ENCODE data around the gene SLC9A2. TPM values are rescaled to one million over a fixed set of nuclear protein-coding genes. Genes with fewer than 3 reads are reported as not detected.

Gene SLC9A2
- total and polyA plus RNA-seq, 2 of the 13 experiments (the other 11 are each of a cell fraction or from before 2014, with no cell fraction given) = 0.02 TPM; not detected in 1

GRCh38 chr2:102735416-102736109 lies 116.2 kb downstream of the SLC9A2 start (continued):
- TF ChIP-seq ZNF292 (CRISPR knock-in tag; IDR thresholded peaks at IDR 0.05; ENCODE audit: borderline replicate concordance, low read depth) (no peak), MLLT10 (CRISPR knock-in tag; IDR thresholded peaks at IDR 0.05) (no peak), PAX8 (CRISPR knock-in tag; IDR thresholded peaks at IDR 0.05; ENCODE audit: borderline replicate concordance) (no peak), ZGPAT (CRISPR knock-in tag; IDR thresholded peaks at IDR 0.05) (no peak; the same call in 1 of the 2 replicates), TFDP2 (CRISPR knock-in tag; IDR thresholded peaks at IDR 0.05) (peak; percentile 56; the same call in 1 of the 2 replicates), ZFP41 (CRISPR knock-in tag; IDR thresholded peaks at IDR 0.05; ENCODE audit: borderline replicate concordance) (no peak), DPF2 (CRISPR knock-in tag; IDR thresholded peaks at IDR 0.05; ENCODE audit: borderline replicate concordance, low read depth) (no peak), AGO1 (IDR thresholded peaks at IDR 0.05; ENCODE audit: low read depth, low read length, poor library complexity, severe bottlenecking) (no peak), ZNF205 (CRISPR knock-in tag; IDR thresholded peaks at IDR 0.05) (0 out of 2 replicates have a peak, but pooled peaks have one; percentile 26), ZNF567 (CRISPR knock-in tag; IDR thresholded peaks at IDR 0.05; ENCODE audit: borderline replicate concordance) (no peak), ZNF382 (CRISPR knock-in tag; IDR thresholded peaks at IDR 0.05; ENCODE audit: borderline replicate concordance) (no peak), ZC3H13 (CRISPR knock-in tag; IDR thresholded peaks at IDR 0.05) (0 out of 2 replicates have a peak, but pooled peaks have one; percentile 40), RFXAP (CRISPR knock-in tag; IDR thresholded peaks at IDR 0.05; ENCODE audit: borderline replicate concordance) (0 out of 2 replicates have a peak, but pooled peaks have one; percentile 37), ZNF652 (CRISPR knock-in tag; IDR thresholded peaks at IDR 0.05; ENCODE audit: borderline replicate concordance, low read depth) (no peak), ZFAT (CRISPR knock-in tag; conservative IDR thresholded peaks at IDR 0.05) (no peak), ZBTB44 (CRISPR knock-in tag; IDR thresholded peaks at IDR 0.05) (no peak), PHF21A (CRISPR knock-in tag; IDR thresholded peaks at IDR 0.05) (peak; percentile 50; the same call in 1 of the 2 replicates), NPAS2 (CRISPR knock-in tag; IDR thresholded peaks at IDR 0.05; ENCODE audit: borderline replicate concordance) (no peak), HOXD1 (CRISPR knock-in tag; IDR thresholded peaks at IDR 0.05) (no peak), STAT5B (CRISPR knock-in tag; IDR thresholded peaks at IDR 0.05) (no peak), HNRNPL (IDR thresholded peaks at IDR 0.05; ENCODE audit: low read depth, low read length) (no peak), CHCHD3 (CRISPR knock-in tag; IDR thresholded peaks at IDR 0.05) (no peak), MAFK (conservative IDR thresholded peaks at IDR 0.05 in 1 of 2, IDR thresholded peaks at IDR 0.05 in 1 of 2; ENCODE audit: low read length in 2 of 2) (no peak), RFX1 (IDR thresholded peaks at IDR 0.05) (no peak)
- TF ChIP-seq, protein P1, sequence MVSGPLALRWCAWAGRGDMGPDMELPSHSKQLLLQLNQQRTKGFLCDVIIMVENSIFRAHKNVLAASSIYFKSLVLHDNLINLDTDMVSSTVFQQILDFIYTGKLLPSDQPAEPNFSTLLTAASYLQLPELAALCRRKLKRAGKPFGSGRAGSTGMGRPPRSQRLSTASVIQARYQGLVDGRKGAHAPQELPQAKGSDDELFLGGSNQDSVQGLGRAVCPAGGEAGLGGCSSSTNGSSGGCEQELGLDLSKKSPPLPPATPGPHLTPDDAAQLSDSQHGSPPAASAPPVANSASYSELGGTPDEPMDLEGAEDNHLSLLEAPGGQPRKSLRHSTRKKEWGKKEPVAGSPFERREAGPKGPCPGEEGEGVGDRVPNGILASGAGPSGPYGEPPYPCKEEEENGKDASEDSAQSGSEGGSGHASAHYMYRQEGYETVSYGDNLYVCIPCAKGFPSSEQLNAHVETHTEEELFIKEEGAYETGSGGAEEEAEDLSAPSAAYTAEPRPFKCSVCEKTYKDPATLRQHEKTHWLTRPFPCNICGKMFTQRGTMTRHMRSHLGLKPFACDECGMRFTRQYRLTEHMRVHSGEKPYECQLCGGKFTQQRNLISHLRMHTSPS (CRISPR knock-in tag; IDR thresholded peaks at IDR 0.05; ENCODE audit: low read depth) = no peak

All from HepG2 (cell line).